Psoas muscle (tissue), 8 donors: Measurements from ENCODE around the gene ZNF28. TPM values are rescaled to one million over a fixed set of nuclear protein-coding genes. Genes with fewer than 3 reads are reported as not detected.
"Not testable (repeated sequence)": the region's sequence is repeated elsewhere in the genome, so short reads cannot be mapped to it uniquely, and the experiment has no call there.

Experiments used
- ATAC-seq, 4 donors: fragments of 200-7000 bp; cut with Tn5 transposase; one replicate each; pipeline ENCODE4 v1.9.1; 2020; ENCODE audit warnings: moderate library complexity in 3 of 4, mild to moderate bottlenecking in 2 of 4
- DNase-seq, 2 donors: peaks; one replicate each; pipeline ENCODE4 v3.0.0-alpha.2; 2020
- H3K27ac ChIP-seq: fragments of 200-600 bp; one replicate; pipeline ENCODE4 v1.8.0; 2022
- H3K27me3 ChIP-seq, 3 donors: fragments of 200-600 bp in 1 of 3; one replicate each; pipeline versions ENCODE4 v1.6.1 to v1.8.0; 2013 to 2022; ENCODE audit warnings: low read length in 2 of 3, mild to moderate bottlenecking in 2 of 3, moderate library complexity in 1 of 3; ENCODE audit not compliant: insufficient read depth in 3 of 3
- H3K36me3 ChIP-seq, 2 donors: fragments of 200-600 bp in 1 of 2; one replicate each; pipeline versions ENCODE4 v1.6.1 to v1.8.0; 2013 to 2022; ENCODE audit warnings: low read depth in 1 of 2, mild to moderate bottlenecking in 1 of 2, moderate library complexity in 1 of 2; ENCODE audit not compliant: insufficient read depth in 1 of 2
- H3K4me1 ChIP-seq: fragments of 200-600 bp; one replicate; pipeline ENCODE4 v1.8.0; 2022
- H3K4me3 ChIP-seq: fragments of 200-600 bp; one replicate; pipeline ENCODE4 v1.8.0; 2022; ENCODE audit warnings: mild to moderate bottlenecking
- H3K9me3 ChIP-seq: fragments of 200-600 bp; one replicate; pipeline ENCODE4 v1.8.0; 2022
- CTCF ChIP-seq: fragments of 200-600 bp; IDR thresholded peaks from one replicate; pipeline ENCODE4 v1.8.0; 2022; ENCODE audit warnings: antibody characterized with exemption
- WGBS, 3 donors: extraction: QIAGEN DNeasy Blood & Tissue Kit; methylation state at CpG; one replicate each; pipeline versions ENCODE4 v1.1.6 to v1.1.7; 2013; 5-methylcytosine and 5-hydroxymethylcytosine counted together
- intact Hi-C, 2 donors: fragments of 100-400 bp; cut with DNase I; formaldehyde crosslinking; loops; one replicate each; pipeline versions ENCODE4 v1.11.0 to v1.14.2; 2022
- polyA plus RNA-seq, 3 donors: library from polyadenylated mRNA; stranded (reverse); fragments of 200-250 nt; gene quantifications; one replicate each; pipeline ENCODE4 v1.2.3, GENCODE V29; 2013
- total RNA-seq, 4 donors: library from RNA; stranded (reverse); fragmentation: NEBNext Ultra II Directional in 2 of 4; extraction: Animal tissue kit (Norgen Biotek cat#: 25700) in 2 of 4; gene quantifications; one replicate each; pipeline versions ENCODE4 v1.2.1 to v1.2.4, GENCODE V29; 2021 to 2023
- donor health status: healthy with polysubstance abuse.
- donor health status: DM: no; HTN: no; CAD: no; lungs with moderate emphysema.
- donor health status: Bipolar disorder and iron deficiency.
- donor health status: healthy.
- donor health status: DM: yes; HTN: yes; CAD: no.
- donor health status: DM: no; HTN: no; CAD: no.
- donor health status: DM: no; HTN: no; CAD: no.
- donor health status: DM: yes; HTN: yes; CAD: no.

ZNF28 gene
- total and polyA plus RNA-seq, 7 donors = 0.52 to 8.1 (median 2.8) TPM

GRCh38 chr19:52789440-52789839 lies 32.0 kb downstream of the ZNF28 start:
- TF ChIP-seq CTCF = no peak
- no peak for DNase-seq
- H3K27me3 ChIP-seq = peaks cover 0 to 2% (median 0%) of the 10 kb centered on the region in 3 donors
- H3K4me1 ChIP-seq = no peaks in the 10 kb centered on the region
- H3K36me3 ChIP-seq = no peaks in the 10 kb centered on the region
- no peak for ATAC-seq
- H3K9me3 ChIP-seq = peaks cover 5% of the 10 kb centered on the region
- intact Hi-C loops = no loop called here
- H3K27ac ChIP-seq = no peak overlapping the region
- H3K4me3 ChIP-seq = no peak overlapping the region
- 91 to 93% (median 92%) methylated on average over 6 of the region's 6 CpGs for WGBS, 3 donors

GRCh38 chr19:52786464-52787354 lies 34.7 kb downstream of the ZNF28 start, which contains the start of gene ZNF600:
TSS of gene ZNF600 (minus strand) at chr19:52786791. CDS start at chr19:52778888, 7,903 bp downstream.
- DNase-seq = peak; percentile 88 to 92
- Histone ChIP-seq H3K27ac (peak within 1 kb of the TSS; percentile 19), H3K4me3 (peak within 1 kb of the TSS; percentile 69)
- H3K27me3 ChIP-seq, H3K9me3 ChIP-seq, H3K4me1 ChIP-seq, H3K36me3 ChIP-seq, intact Hi-C loops: not testable (repeated sequence)
- TF ChIP-seq CTCF = peak; percentile 25
- 0 to 1% (median 1%) methylated on average over 47 of the region's 47 CpGs for WGBS, 3 donors
- peak; percentile 76 to 99 (median 96) for ATAC-seq

GRCh38 chr19:52786078-52786463 lies 35.4 kb downstream of the ZNF28 start:
- DNase-seq (peak in 1 of 2 donors; percentile 15), ATAC-seq (peak in 3 of 4 donors; percentile 37 to 45 (median 38))

GRCh38 chr19:52785506-52785905 lies 35.9 kb downstream of the ZNF28 start:
- Histone ChIP-seq H3K9me3 (no peaks in the 10 kb centered on the region), H3K27ac (no peak overlapping the region), H3K4me1 (no peaks in the 10 kb centered on the region), H3K36me3 (no peaks in the 10 kb centered on the region), H3K27me3 (peaks cover 0 to 2% (median 0%) of the 10 kb centered on the region in 3 donors), H3K4me3 (no peak overlapping the region)
- intact Hi-C loops = no loop called here
- 58 to 82% (median 70%) methylated on average over 3 of the region's 3 CpGs for WGBS, 3 donors
- no peak for ATAC-seq
- DNase-seq = no peak
- no peak for TF ChIP-seq CTCF

More at GRCh38 chr19:52786078-52786463, 35.4 kb downstream of the ZNF28 start:
- no peak for TF ChIP-seq CTCF
- Histone ChIP-seq H3K4me3 (peak overlapping the region; percentile 69), H3K4me1 (no peaks in the 10 kb centered on the region), H3K9me3 (no peaks in the 10 kb centered on the region), H3K36me3 (no peaks in the 10 kb centered on the region), H3K27ac (peak overlapping the region; percentile 19), H3K27me3 (peaks cover 0 to 2% (median 0%) of the 10 kb centered on the region in 3 donors)
- WGBS, 3 donors = 3 to 5% (median 3%) methylated on average over 23 of the region's 23 CpGs
- intact Hi-C loops = no loop called here

- H3K9me3 ChIP-seq, ATAC-seq, H3K27me3 ChIP-seq, H3K27ac ChIP-seq, intact Hi-C loops, H3K4me3 ChIP-seq, H3K4me1 ChIP-seq, H3K36me3 ChIP-seq, DNase-seq: not testable (repeated sequence)
- 73 to 80% (median 75%) methylated on average over 2 of the region's 2 CpGs for WGBS, 3 donors
Observed at GRCh38 chr19:52782864-52783263, 38.6 kb downstream of the ZNF28 start.
